K562 treated with DMSO at 1 percent for 12 hours (cell line): Measurements from ENCODE around the gene NPEPPS. TPM values are rescaled to one million over a fixed set of nuclear protein-coding genes. Genes with fewer than 3 reads are reported as not detected.

ENCODE experiments used
- total RNA-seq: library from RNA; unstranded; fragments of 300-600 nt; gene quantifications from 2 replicates; pipeline ENCODE4 v1.2.3, GENCODE V29; 2022; ENCODE audit not compliant: insufficient read depth

The NPEPPS gene
- 28.3 and 70.4 TPM in 2 replicates for total RNA-seq

GRCh38 chr17:47530557-47531232 is at the start of gene NPEPPS:
Gene NPEPPS, plus strand, starts transcription at chr17:47531108. Its CDS starts 193 bp downstream, at chr17:47531301.

GRCh38 chr17:47649153-47649971 is 118.5 kb downstream of the NPEPPS start, which contains the start of gene KPNB1:
Gene KPNB1, plus strand, starts transcription at chr17:47649919. Its CDS starts 326 bp downstream, at chr17:47650245.

Other genes starting within 250 kb of the NPEPPS start
- 1.3 TPM in 1 of 2 replicates, not detected in the other for gene EFCAB13, start 207.2 kb upstream of the NPEPPS start, total RNA-seq
- 51.8 and 201 TPM in 2 replicates for gene KPNB1, start 118.8 kb downstream of the NPEPPS start, total RNA-seq
- gene TBKBP1, start 163.1 kb downstream of the NPEPPS start, total RNA-seq: 4.8 and 8.0 TPM in 2 replicates
- not detected in 2 replicates for gene TBX21, start 202.1 kb downstream of the NPEPPS start, total RNA-seq